Naive thymus-derived CD4-positive, alpha-beta T cell (primary cell): ENCODE data around the gene DHCR7. TPM values are rescaled to one million over a fixed set of nuclear protein-coding genes. Genes with fewer than 3 reads are reported as not detected.
A peak's percentile ranks its signal among the peaks of the same experiment; 100 is the strongest.

Experiments
- ATAC-seq: fragments of 150-1000 bp; cut with Tn5 transposase; 2 replicates; pipeline ENCODE4 v1.10.0; 2021; ENCODE audit warnings: mild to moderate bottlenecking, moderate library complexity
- CTCF ChIA-PET: fragments of 350-600 bp; sonication (Branson Sonifier 250); formaldehyde crosslinking; loops from one replicate; lab custom pipeline; 2021; ENCODE audit warnings: antibody characterized with exemption; lab: Charles Lee
- POLR2A ChIA-PET: fragments of 350-600 bp; sonication (Branson Sonifier 250); formaldehyde crosslinking; loops from one replicate; lab custom pipeline; 2021; ENCODE audit warnings: antibody characterized with exemption, inconsistent platforms; lab: Charles Lee
- DNase-seq, 9 donors: peaks; one replicate each; pipeline versions ENCODE4 v3.0.0 to v3.0.0-alpha.2; 2020 to 2022; ENCODE audit warnings: mixed read lengths in 1 of 9
- H3K27ac ChIP-seq: one replicate; pipeline ENCODE4 v1.7.0; 2013; ENCODE audit warnings: mild to moderate bottlenecking, low read depth, low read length, moderate library complexity
- H3K27me3 ChIP-seq, 2 donors: one replicate each; pipeline ENCODE4 v1.7.0; 2013; ENCODE audit warnings: low read length in 2 of 2, mild to moderate bottlenecking in 2 of 2, moderate library complexity in 2 of 2; ENCODE audit not compliant: control insufficient read depth in 2 of 2, insufficient read depth in 2 of 2
- H3K36me3 ChIP-seq, 3 experiments: 1 replicate in 2 of 3; 2 replicates in 1 of 3; pipeline ENCODE4 v1.7.0; 2013; ENCODE audit warnings: low read length in 3 of 3, mild to moderate bottlenecking in 3 of 3, moderate library complexity in 1 of 3; ENCODE audit not compliant: insufficient read depth in 3 of 3, control insufficient read depth in 2 of 3
- H3K4me1 ChIP-seq, 2 donors: one replicate each; pipeline ENCODE4 v1.7.0; 2013; ENCODE audit warnings: low read length in 2 of 2, mild to moderate bottlenecking in 2 of 2, moderate library complexity in 1 of 2; ENCODE audit not compliant: control insufficient read depth in 2 of 2, insufficient read depth in 2 of 2
- H3K4me3 ChIP-seq: 2 replicates; pipeline ENCODE4 v1.7.0; 2013; ENCODE audit warnings: mild to moderate bottlenecking, low read length
- H3K9me3 ChIP-seq, 3 experiments: 1 replicate in 2 of 3; 2 replicates in 1 of 3; pipeline ENCODE4 v1.7.0; 2013; ENCODE audit warnings: low read length in 3 of 3; ENCODE audit not compliant: control insufficient read depth in 2 of 3
- H3K27ac Mint-ChIP-seq, 9 donors: one replicate each; pipeline ENCODE4 v1.8.0; 2020 to 2022; ENCODE audit warnings: mixed read lengths in 9 of 9, mild to moderate bottlenecking in 8 of 9, moderate library complexity in 5 of 9, inconsistent platforms in 2 of 9
- H3K27me3 Mint-ChIP-seq, 5 donors: one replicate each; pipeline ENCODE4 v1.8.0; 2021 to 2022; ENCODE audit warnings: mixed read lengths in 5 of 5, mild to moderate bottlenecking in 1 of 5
- H3K36me3 Mint-ChIP-seq, 5 donors: one replicate each; pipeline ENCODE4 v1.8.0; 2020 to 2022; ENCODE audit warnings: mixed read lengths in 5 of 5, mild to moderate bottlenecking in 3 of 5, inconsistent platforms in 1 of 5
- H3K4me1 Mint-ChIP-seq, 7 donors: one replicate each; pipeline ENCODE4 v1.8.0; 2020 to 2022; ENCODE audit warnings: mixed read lengths in 7 of 7, mild to moderate bottlenecking in 3 of 7, inconsistent platforms in 1 of 7
- H3K4me3 Mint-ChIP-seq, 10 donors: one replicate each; pipeline ENCODE4 v1.8.0; 2020 to 2022; ENCODE audit warnings: mild to moderate bottlenecking in 10 of 10, mixed read lengths in 10 of 10, moderate library complexity in 6 of 10, inconsistent platforms in 2 of 10
- H3K9me3 Mint-ChIP-seq, 11 donors: one replicate each; pipeline ENCODE4 v1.8.0; 2020 to 2022; ENCODE audit warnings: mixed read lengths in 11 of 11, mild to moderate bottlenecking in 4 of 11, inconsistent platforms in 1 of 11, moderate library complexity in 1 of 11
- intact Hi-C, 2 donors: fragments of 100-400 bp; cut with micrococcal nuclease; formaldehyde crosslinking; loops; one replicate each; pipeline ENCODE4 v1.15.1; 2023
- polyA plus RNA-seq, 2 donors: library from polyadenylated mRNA; unstranded; fragments of 300-500 nt; fragmentation: Illumina TruSeq; gene quantifications; one replicate each; pipeline ENCODE4 v1.2.3, GENCODE V29; 2021
- total RNA-seq, 6 experiments: library from RNA in 5 of 6; stranded (reverse) in 5 of 6; gene quantifications; 1 replicate in 5 of 6; 2 replicates in 1 of 6; pipeline ENCODE4 v1.2.3 and lab custom pipeline; 2021 to 2026

The DHCR7 gene
- total and polyA plus RNA-seq, 7 experiments from 2014 or later, result 14.7 to 46.1 (median 22.2) TPM

- no peaks in the 10 kb centered on the region for H3K9me3 ChIP-seq
- Mint-ChIP-seq H3K4me1 (peaks cover 0 to 15% (median 7%) of the 10 kb centered on the region in 7 donors), H3K27me3 (no peaks in the 10 kb centered on the region), H3K9me3 (no peaks in the 10 kb centered on the region), H3K4me3 (no peak overlapping the region), H3K36me3 (peaks cover 11 to 78% (median 40%) of the 10 kb centered on the region in 5 donors), H3K27ac (peak overlapping the region in 1 of 9 donors; percentile 3)
- intact Hi-C loops, result no loop called here
- H3K36me3 ChIP-seq, result peaks cover 1 to 72% (median 4%) of the 10 kb centered on the region in 3 experiments
- H3K4me3 ChIP-seq, result no peak overlapping the region
- ChIA-PET CTCF (no interaction called here), POLR2A (no interaction called here)
- no peak overlapping the region for H3K27ac ChIP-seq
- no peak for ATAC-seq
- DNase-seq, result no peak
- H3K4me1 ChIP-seq, result no peaks in the 10 kb centered on the region
- no peaks in the 10 kb centered on the region for H3K27me3 ChIP-seq
Observed at GRCh38 chr11:71465054-71465453, 16.9 kb upstream of the DHCR7 start.

DNA sequence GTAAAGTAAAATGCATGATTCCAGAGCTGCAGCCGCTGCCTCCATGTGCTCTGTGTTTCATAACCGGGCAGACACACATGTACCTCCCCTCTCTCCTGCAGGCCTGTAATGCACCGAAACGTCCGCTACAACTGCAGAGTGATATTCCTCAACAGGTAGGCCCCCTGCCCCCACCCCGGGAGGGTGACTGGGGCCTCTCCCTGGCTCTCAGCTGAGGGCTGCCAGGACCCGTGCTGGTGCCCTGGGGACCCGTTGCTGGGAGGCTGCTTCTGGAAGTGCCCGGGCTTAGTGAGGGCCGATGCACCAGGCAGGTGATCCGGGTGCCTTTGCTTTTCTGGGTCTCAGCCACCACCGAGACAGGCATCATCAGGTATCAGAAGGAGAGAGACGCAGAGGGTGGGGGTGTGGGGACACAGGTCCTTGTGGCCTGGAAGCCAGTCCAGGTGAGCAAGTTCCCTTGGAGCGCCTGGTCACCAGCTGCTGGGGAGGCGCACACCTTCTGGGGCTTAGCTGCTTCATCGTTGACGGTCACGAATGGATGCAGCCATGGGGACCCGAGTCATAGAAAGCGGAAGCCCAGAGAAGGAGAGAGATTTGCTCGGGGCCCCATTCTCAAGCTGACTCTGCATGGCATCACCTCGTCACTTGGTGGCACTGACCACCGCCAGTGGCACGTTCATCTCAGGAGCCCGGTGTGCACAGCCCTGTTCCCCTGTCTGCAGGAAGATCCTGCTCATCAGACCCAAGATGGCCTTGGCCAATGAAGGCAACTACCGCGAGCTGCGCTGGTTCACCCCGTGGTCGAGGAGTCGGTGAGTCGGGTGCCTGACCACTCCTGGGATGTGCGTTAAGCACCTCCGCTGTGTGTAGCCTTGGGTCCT, 15.4 kb upstream of the DHCR7 start:
- H3K9me3 ChIP-seq, result no peaks in the 10 kb centered on the region
- Mint-ChIP-seq H3K27me3 (no peaks in the 10 kb centered on the region), H3K36me3 (peaks cover 11 to 79% (median 40%) of the 10 kb centered on the region in 5 donors), H3K4me3 (no peak overlapping the region), H3K9me3 (no peaks in the 10 kb centered on the region), H3K27ac (no peak overlapping the region), H3K4me1 (peaks cover 0 to 18% (median 7%) of the 10 kb centered on the region in 7 donors)
- ATAC-seq (no peak), DNase-seq (no peak)
- intact Hi-C loops, result no loop called here
- ChIA-PET POLR2A (interaction anchor here (0.9 kb wide), 1 partner anchor 17 kb away, joined by 3 read pairs; no protein-coding TSS in a partner anchor), CTCF (no interaction called here)
- peaks cover 6 to 87% (median 15%) of the 10 kb centered on the region in 3 experiments for H3K36me3 ChIP-seq
- H3K4me3 ChIP-seq, result no peak overlapping the region
- no peak overlapping the region for H3K27ac ChIP-seq
- no peaks in the 10 kb centered on the region for H3K27me3 ChIP-seq
- no peaks in the 10 kb centered on the region for H3K4me1 ChIP-seq

DNA sequence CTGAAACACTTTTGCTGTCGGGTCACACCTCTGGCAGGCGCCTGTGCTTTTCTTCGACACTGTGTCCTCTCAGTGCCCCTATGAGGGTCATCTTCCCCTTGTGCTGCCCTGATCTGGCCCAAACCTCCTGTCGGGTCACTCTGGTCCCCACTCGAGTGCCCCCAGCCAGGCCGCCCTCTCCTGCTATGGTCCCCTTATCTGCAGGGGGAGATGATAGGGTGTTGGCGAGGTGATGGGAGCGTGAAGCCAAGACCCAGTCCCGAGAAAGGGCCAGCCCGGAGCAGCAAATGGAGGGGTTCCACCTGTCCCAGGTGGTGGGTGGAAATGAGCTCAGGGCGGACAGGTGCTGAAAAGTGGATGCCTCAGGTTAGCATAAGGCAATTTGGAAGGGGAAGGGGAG, 14.5 kb upstream of the DHCR7 start:
- Histone ChIP-seq H3K27ac (no peak overlapping the region), H3K36me3 (peaks cover 10 to 90% (median 19%) of the 10 kb centered on the region in 3 experiments), H3K9me3 (no peaks in the 10 kb centered on the region), H3K4me3 (no peak overlapping the region), H3K27me3 (no peaks in the 10 kb centered on the region), H3K4me1 (no peaks in the 10 kb centered on the region)
- H3K9me3 Mint-ChIP-seq, result no peaks in the 10 kb centered on the region
- intact Hi-C loops, result no loop called here
- H3K27ac Mint-ChIP-seq, result no peak overlapping the region
- H3K4me1 Mint-ChIP-seq, result peaks cover 4 to 18% (median 8%) of the 10 kb centered on the region in 7 donors
- no peak overlapping the region for H3K4me3 Mint-ChIP-seq
- ATAC-seq (no peak), DNase-seq (no peak)
- peaks cover 11 to 78% (median 35%) of the 10 kb centered on the region in 5 donors for H3K36me3 Mint-ChIP-seq
- ChIA-PET POLR2A (interaction anchor here (0.9 kb wide), 1 partner anchor 16 kb away, joined by 3 read pairs; no protein-coding TSS in a partner anchor), CTCF (no interaction called here)
- H3K27me3 Mint-ChIP-seq, result no peaks in the 10 kb centered on the region

DNA sequence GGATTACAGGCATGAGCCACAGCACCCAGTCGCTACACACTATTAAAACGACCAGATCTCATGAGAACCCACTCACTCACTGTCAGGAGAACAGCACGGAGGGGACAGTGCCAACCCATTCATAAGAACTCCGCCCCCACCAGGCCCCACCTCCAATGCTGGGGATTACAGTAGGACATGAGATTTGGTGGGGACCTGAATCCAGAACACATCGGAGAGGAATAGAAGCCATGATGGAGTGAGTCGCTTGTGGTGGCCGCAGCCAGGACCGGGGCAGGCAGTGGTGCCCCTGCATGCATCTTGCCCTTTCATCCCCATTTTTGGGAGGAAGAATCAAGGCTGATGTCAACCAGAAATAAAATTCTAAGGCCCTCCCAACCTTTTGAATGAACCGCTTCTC, 13.5 kb upstream of the DHCR7 start:
- peaks cover 14 to 75% (median 32%) of the 10 kb centered on the region in 5 donors for H3K36me3 Mint-ChIP-seq

DNA sequence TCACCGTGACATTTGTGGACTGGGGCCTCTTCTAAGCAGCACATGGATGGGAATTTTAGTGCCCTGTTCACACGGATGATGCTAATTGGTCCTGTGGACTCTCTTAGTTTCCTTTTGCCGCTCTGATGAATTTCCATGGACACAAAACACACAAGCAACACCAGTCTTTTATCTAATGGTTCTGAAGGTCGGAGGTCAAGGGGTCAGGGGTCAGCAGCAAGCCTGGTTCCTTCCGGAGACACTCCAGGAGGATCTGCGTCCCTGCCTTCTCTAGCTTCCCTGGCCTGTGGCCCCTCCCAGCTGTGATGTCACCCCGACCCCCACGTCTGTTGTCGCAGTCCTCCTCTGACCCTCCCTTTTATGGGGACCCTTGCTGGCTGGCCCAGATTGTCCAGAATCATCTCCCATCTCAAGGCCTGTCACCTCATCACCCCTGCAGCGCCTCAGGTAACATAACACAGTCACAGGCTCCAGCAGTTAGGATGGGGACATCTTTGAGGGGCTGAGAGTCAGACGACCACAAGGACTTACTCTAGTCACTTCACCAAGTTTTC, 11.7 kb upstream of the DHCR7 start:
- Mint-ChIP-seq H3K27me3 (no peaks in the 10 kb centered on the region), H3K36me3 (peaks cover 18 to 76% (median 35%) of the 10 kb centered on the region in 5 donors), H3K4me1 (peaks cover 16 to 35% (median 25%) of the 10 kb centered on the region in 7 donors), H3K4me3 (no peak overlapping the region), H3K27ac (peak overlapping the region in 1 of 9 donors; percentile 23), H3K9me3 (no peaks in the 10 kb centered on the region)
- intact Hi-C loops, result loop anchor here in 1 of 2 donors (10.0 kb wide), 1 partner anchor 1785 kb away; the partner anchor contains the start of gene LTO1
- CTCF ChIA-PET, result no interaction called here
- Histone ChIP-seq H3K27ac (no peak overlapping the region), H3K9me3 (no peaks in the 10 kb centered on the region), H3K4me1 (peaks cover 0 to 1% of the 10 kb centered on the region in 2 donors), H3K36me3 (peaks cover 10 to 93% (median 29%) of the 10 kb centered on the region in 3 experiments), H3K27me3 (no peaks in the 10 kb centered on the region), H3K4me3 (no peak overlapping the region)
- POLR2A ChIA-PET, result no interaction called here
- ATAC-seq (no peak), DNase-seq (no peak)

More for the DNA sequence above, 13.5 kb upstream of the DHCR7 start:
- DNase-seq, result no peak
- Histone ChIP-seq H3K36me3 (peaks cover 10 to 91% (median 27%) of the 10 kb centered on the region in 3 experiments), H3K27ac (no peak overlapping the region), H3K4me3 (no peak overlapping the region), H3K27me3 (no peaks in the 10 kb centered on the region), H3K4me1 (no peaks in the 10 kb centered on the region), H3K9me3 (no peaks in the 10 kb centered on the region)
- no peaks in the 10 kb centered on the region for H3K27me3 Mint-ChIP-seq
- no peaks in the 10 kb centered on the region for H3K9me3 Mint-ChIP-seq
- no peak for ATAC-seq
- intact Hi-C loops, result no loop called here
- CTCF ChIA-PET, result no interaction called here
- POLR2A ChIA-PET, result no interaction called here
- H3K4me3 Mint-ChIP-seq, result no peak overlapping the region
- peaks cover 7 to 20% (median 11%) of the 10 kb centered on the region in 7 donors for H3K4me1 Mint-ChIP-seq
- H3K27ac Mint-ChIP-seq, result no peak overlapping the region

DNA sequence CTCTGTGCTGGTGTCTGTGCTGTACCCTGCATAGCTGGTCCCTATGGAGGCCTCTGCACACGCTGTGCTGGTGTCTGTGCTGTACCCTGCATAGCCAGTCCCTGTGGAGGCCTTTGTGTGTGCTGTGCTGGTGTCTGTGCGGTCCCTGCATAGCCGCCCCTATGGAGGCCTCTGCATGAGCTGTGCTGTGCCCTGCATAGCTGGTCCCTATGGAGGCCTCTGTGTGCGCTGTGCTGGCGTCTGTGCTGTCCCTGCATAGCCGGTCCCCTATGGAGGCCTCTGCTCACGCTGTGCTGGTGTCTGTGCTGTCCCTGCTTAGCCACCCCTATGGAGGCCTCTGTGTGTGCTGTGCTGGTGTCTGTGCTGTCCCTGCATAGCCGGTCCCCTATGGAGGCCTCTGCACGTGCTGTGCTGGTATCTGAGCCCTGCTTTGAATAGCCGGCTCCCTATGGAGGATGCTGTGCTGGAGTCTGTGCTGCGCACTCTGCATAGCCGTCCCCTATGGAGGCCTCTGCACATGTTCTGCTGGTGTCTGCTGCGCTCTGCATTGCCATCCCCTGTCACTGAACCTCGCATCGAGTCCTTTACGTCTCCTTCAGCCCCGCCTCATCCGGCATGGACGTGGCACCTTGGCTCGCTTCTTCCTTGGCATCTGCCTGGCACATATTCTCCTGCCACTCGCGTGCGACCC, 11.0 kb upstream of the DHCR7 start:
- H3K36me3 Mint-ChIP-seq, result peaks cover 18 to 75% (median 33%) of the 10 kb centered on the region in 5 donors
- Histone ChIP-seq H3K4me1 (peaks cover 5 to 7% of the 10 kb centered on the region in 2 donors), H3K36me3 (peaks cover 9 to 90% (median 29%) of the 10 kb centered on the region in 3 experiments), H3K4me3 (no peak overlapping the region), H3K27me3 (no peaks in the 10 kb centered on the region), H3K9me3 (no peaks in the 10 kb centered on the region), H3K27ac (no peak overlapping the region)
- ATAC-seq (no peak), DNase-seq (no peak)
- POLR2A ChIA-PET, result no interaction called here
- intact Hi-C loops, result loop anchor here in 1 of 2 donors (10.0 kb wide), 1 partner anchor 1784 kb away; the partner anchor contains the start of gene LTO1
- H3K27ac Mint-ChIP-seq, result no peak overlapping the region
- H3K9me3 Mint-ChIP-seq, result no peaks in the 10 kb centered on the region
- H3K4me1 Mint-ChIP-seq, result peaks cover 22 to 40% (median 31%) of the 10 kb centered on the region in 7 donors
- H3K27me3 Mint-ChIP-seq, result no peaks in the 10 kb centered on the region
- CTCF ChIA-PET, result no interaction called here
- no peak overlapping the region for H3K4me3 Mint-ChIP-seq
